ENCODE results near the gene HOXD9.

DNA sequence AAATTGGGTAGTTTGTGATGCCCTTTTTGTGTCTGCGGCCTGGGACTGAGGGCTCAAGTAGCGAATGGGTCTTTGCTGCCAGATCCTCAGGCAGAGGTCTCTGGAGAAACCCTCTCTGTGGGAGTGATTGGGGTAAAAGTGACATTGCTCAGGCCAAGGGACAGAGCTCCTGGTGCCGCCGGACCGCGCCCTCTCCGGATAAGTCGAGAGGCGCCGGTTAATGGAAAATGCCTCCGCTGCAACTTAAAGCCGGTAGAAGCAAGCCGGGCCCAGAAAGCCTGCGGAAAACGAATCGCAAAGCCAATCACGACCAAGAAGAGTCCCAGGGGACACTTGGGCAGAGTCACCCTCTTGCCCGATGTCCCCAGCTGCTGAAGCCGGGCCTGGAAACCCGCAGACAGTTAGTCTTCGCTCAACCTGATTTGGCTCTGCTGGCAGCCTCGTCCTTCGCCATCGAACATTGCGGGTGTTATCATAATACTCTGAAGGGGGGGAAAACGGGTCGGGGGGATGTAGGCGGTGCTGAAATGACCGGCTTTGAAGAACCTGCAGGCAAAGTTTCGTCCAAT, 23.3 kb upstream of the HOXD9 start:
- TF ChIP-seq, protein P1, sequence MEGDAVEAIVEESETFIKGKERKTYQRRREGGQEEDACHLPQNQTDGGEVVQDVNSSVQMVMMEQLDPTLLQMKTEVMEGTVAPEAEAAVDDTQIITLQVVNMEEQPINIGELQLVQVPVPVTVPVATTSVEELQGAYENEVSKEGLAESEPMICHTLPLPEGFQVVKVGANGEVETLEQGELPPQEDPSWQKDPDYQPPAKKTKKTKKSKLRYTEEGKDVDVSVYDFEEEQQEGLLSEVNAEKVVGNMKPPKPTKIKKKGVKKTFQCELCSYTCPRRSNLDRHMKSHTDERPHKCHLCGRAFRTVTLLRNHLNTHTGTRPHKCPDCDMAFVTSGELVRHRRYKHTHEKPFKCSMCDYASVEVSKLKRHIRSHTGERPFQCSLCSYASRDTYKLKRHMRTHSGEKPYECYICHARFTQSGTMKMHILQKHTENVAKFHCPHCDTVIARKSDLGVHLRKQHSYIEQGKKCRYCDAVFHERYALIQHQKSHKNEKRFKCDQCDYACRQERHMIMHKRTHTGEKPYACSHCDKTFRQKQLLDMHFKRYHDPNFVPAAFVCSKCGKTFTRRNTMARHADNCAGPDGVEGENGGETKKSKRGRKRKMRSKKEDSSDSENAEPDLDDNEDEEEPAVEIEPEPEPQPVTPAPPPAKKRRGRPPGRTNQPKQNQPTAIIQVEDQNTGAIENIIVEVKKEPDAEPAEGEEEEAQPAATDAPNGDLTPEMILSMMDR (IDR thresholded peaks at IDR 0.05), result no peak
- TF ChIP-seq POLR2AphosphoS5 (IDR thresholded peaks at IDR 0.05) (no peak), POLR2A (IDR thresholded peaks at IDR 0.05) (no peak), EP300 (IDR thresholded peaks at IDR 0.05) (no peak)
